Endodermal cell (in vitro differentiated cells): Measurements from ENCODE around the gene LARP4. TPM values are rescaled to one million over a fixed set of nuclear protein-coding genes. Genes with fewer than 3 reads are reported as not detected.

Experiments
- DNase-seq: peaks from one replicate; pipeline ENCODE4 v3.0.0-alpha.2; 2017
- H3K27ac ChIP-seq: 2 replicates; pipeline ENCODE4 v1.5.1; 2013; ENCODE audit warnings: mild to moderate bottlenecking, low read depth, low read length, moderate library complexity
- H3K27me3 ChIP-seq: 2 replicates; pipeline ENCODE4 v1.6.1; 2013; ENCODE audit warnings: mild to moderate bottlenecking, low read length, moderate library complexity; ENCODE audit not compliant: insufficient read depth, control insufficient read depth, poor library complexity, severe bottlenecking
- H3K36me3 ChIP-seq: 2 replicates; pipeline ENCODE4 v1.7.0; 2013; ENCODE audit warnings: mild to moderate bottlenecking, low read length, moderate library complexity; ENCODE audit not compliant: control insufficient read depth, insufficient read depth
- H3K4me1 ChIP-seq: one replicate; pipeline ENCODE4 v1.7.0; 2013; ENCODE audit warnings: low read length; ENCODE audit not compliant: control insufficient read depth, insufficient read depth
- H3K4me3 ChIP-seq: 2 replicates; pipeline ENCODE4 v1.5.1; 2013; ENCODE audit warnings: mild to moderate bottlenecking, low read length, moderate library complexity
- H3K9ac ChIP-seq: 2 replicates; pipeline ENCODE4 v1.6.1; 2013; ENCODE audit warnings: mild to moderate bottlenecking, low read length, moderate library complexity; ENCODE audit not compliant: poor library complexity, severe bottlenecking; ENCODE audit errors: extremely low read depth
- H3K9me3 ChIP-seq: 2 replicates; pipeline ENCODE4 v1.6.1; 2013; ENCODE audit warnings: mild to moderate bottlenecking, low read length, moderate library complexity; ENCODE audit not compliant: control insufficient read depth
- H3K27ac Mint-ChIP-seq: 2 replicates; pipeline ENCODE4 v1.8.0; 2020; ENCODE audit warnings: mixed read lengths
- H3K27me3 Mint-ChIP-seq: 2 replicates; pipeline ENCODE4 v1.8.0; 2021; ENCODE audit warnings: mild to moderate bottlenecking, mixed read lengths; ENCODE audit not compliant: insufficient read depth
- H3K36me3 Mint-ChIP-seq: 2 replicates; pipeline ENCODE4 v1.8.0; 2020; ENCODE audit warnings: low read depth, mixed read lengths
- H3K4me1 Mint-ChIP-seq: 2 replicates; pipeline ENCODE4 v1.8.0; 2020; ENCODE audit warnings: mixed read lengths
- H3K4me3 Mint-ChIP-seq: 2 replicates; pipeline ENCODE4 v1.8.0; 2020; ENCODE audit warnings: mild to moderate bottlenecking, moderate library complexity, mixed read lengths
- H3K9me3 Mint-ChIP-seq: 2 replicates; pipeline ENCODE4 v1.8.0; 2020; ENCODE audit warnings: mild to moderate bottlenecking, mixed read lengths
- CTCF ChIP-seq: fragments of 200-600 bp; sonication (generic); conservative IDR thresholded peaks from 2 replicates; pipeline ENCODE4 v1.5.0; 2021; ENCODE audit warnings: antibody characterized with exemption, mild to moderate bottlenecking
- WGBS, 2 experiments: methylation state at CpG; one replicate each; pipeline versions ENCODE4 v1.1.5 to v1.1.7; 2013; ENCODE audit warnings: missing lambda C conversion rate in 2 of 2, mixed read lengths in 1 of 2; ENCODE audit not compliant: insufficient coverage in 1 of 2, insufficient read length in 1 of 2; 5-methylcytosine and 5-hydroxymethylcytosine counted together
- total RNA-seq, 2 donors: library from RNA; stranded (reverse); fragmentation: NEBNext Ultra II Directional in 1 of 2; extraction: Animal tissue kit (Norgen Biotek cat#: 25700) in 1 of 2; gene quantifications; 2 replicates in 1 of 2; 3 replicates in 1 of 2; pipeline ENCODE4 v1.2.1, GENCODE V29; 2021

The LARP4 gene
- total RNA-seq, 2 donors from 2014 or later, result 91.7 to 106 TPM

GRCh38 chr12:50507474-50507838 is 106.8 kb downstream of the LARP4 start:
- Mint-ChIP-seq H3K27me3 (no peaks in the 10 kb centered on the region), H3K9me3 (no peaks in the 10 kb centered on the region), H3K4me1 (peaks cover 39% of the 10 kb centered on the region), H3K27ac (no peak overlapping the region), H3K4me3 (no peak overlapping the region), H3K36me3 (no peaks in the 10 kb centered on the region)
- Histone ChIP-seq H3K27ac (no peak overlapping the region), H3K4me1 (peaks cover 3% of the 10 kb centered on the region), H3K27me3 (no peaks in the 10 kb centered on the region), H3K9me3 (no peaks in the 10 kb centered on the region), H3K36me3 (no peaks in the 10 kb centered on the region), H3K9ac (no peak overlapping the region), H3K4me3 (peak overlapping the region; percentile 23)
- WGBS, 2 experiments, result 90 to 94% methylated on average over 10 of the region's 11 CpGs
- no peak for TF ChIP-seq CTCF
- DNase-seq, result no peak

GRCh38 chr12:50507930-50508329 is 107.2 kb downstream of the LARP4 start:
- peaks cover 39% of the 10 kb centered on the region for H3K4me1 Mint-ChIP-seq
- no peaks in the 10 kb centered on the region for H3K27me3 ChIP-seq
- no peak overlapping the region for H3K4me3 ChIP-seq
- no peaks in the 10 kb centered on the region for H3K36me3 ChIP-seq
- H3K9ac ChIP-seq, result no peak overlapping the region
- DNase-seq, result no peak
- WGBS, 2 experiments, result 88 to 97% methylated on average over 1 to 2 of the region's 2 CpGs
- no peaks in the 10 kb centered on the region for H3K36me3 Mint-ChIP-seq
- no peak overlapping the region for H3K27ac ChIP-seq
- no peaks in the 10 kb centered on the region for H3K9me3 ChIP-seq
- H3K9me3 Mint-ChIP-seq, result no peaks in the 10 kb centered on the region
- no peaks in the 10 kb centered on the region for H3K27me3 Mint-ChIP-seq
- H3K4me1 ChIP-seq, result peaks cover 3% of the 10 kb centered on the region
- H3K27ac Mint-ChIP-seq, result no peak overlapping the region
- no peak overlapping the region for H3K4me3 Mint-ChIP-seq
- no peak for TF ChIP-seq CTCF

- Mint-ChIP-seq H3K4me3 (no peak overlapping the region), H3K27ac (no peak overlapping the region)
- 95 to 96% methylated on average over 5 to 6 of the region's 6 CpGs for WGBS, 2 experiments
Observed at GRCh38 chr12:50508414-50508813, 107.7 kb downstream of the LARP4 start.

More at GRCh38 chr12:50508414-50508813, 107.7 kb downstream of the LARP4 start:
- no peaks in the 10 kb centered on the region for H3K27me3 Mint-ChIP-seq
- H3K9me3 Mint-ChIP-seq, result no peaks in the 10 kb centered on the region
- no peaks in the 10 kb centered on the region for H3K36me3 Mint-ChIP-seq
- H3K4me1 Mint-ChIP-seq, result peaks cover 39% of the 10 kb centered on the region
- Histone ChIP-seq H3K4me1 (peaks cover 3% of the 10 kb centered on the region), H3K27me3 (no peaks in the 10 kb centered on the region), H3K27ac (no peak overlapping the region), H3K36me3 (no peaks in the 10 kb centered on the region), H3K9ac (no peak overlapping the region), H3K9me3 (no peaks in the 10 kb centered on the region), H3K4me3 (no peak overlapping the region)
- no peak for DNase-seq
- no peak for TF ChIP-seq CTCF
